IPS-NIHi7 (cell line): ENCODE measurements around the gene AZU1.
A peak's percentile ranks its signal among the peaks of the same experiment; 100 is the strongest.
"Not testable (repeated sequence)": the region's sequence is repeated elsewhere in the genome, so short reads cannot be mapped to it uniquely, and the experiment has no call there.

Experiments
- DNase-seq: peaks from one replicate; pipeline ENCODE4 v3.0.0; 2012; ENCODE audit warnings: mixed read lengths; ENCODE audit errors: extremely low spot score

AZU1 gene

GRCh38 chr19:872266-872951 is 44.8 kb downstream of the AZU1 start:
- peak; percentile 81 for DNase-seq

GRCh38 chr19:873084-873483 is 45.4 kb downstream of the AZU1 start:
- peak; percentile 67 for DNase-seq

- no peak for DNase-seq
These were observed 46.0 kb downstream of the AZU1 start for GRCh38 chr19:873561-874041.

- DNase-seq: no peak
These were observed 47.7 kb downstream of the AZU1 start for GRCh38 chr19:875265-875879.

GRCh38 chr19:876089-876488 is 48.5 kb downstream of the AZU1 start:
- DNase-seq: no peak

GRCh38 chr19:876780-877314 is 49.2 kb downstream of the AZU1 start:
- DNase-seq: no peak

GRCh38 chr19:877992-878660 is 50.5 kb downstream of the AZU1 start:
- DNase-seq: not testable (repeated sequence)

GRCh38 chr19:878751-879561 is 51.3 kb downstream of the AZU1 start:
- not testable (repeated sequence) for DNase-seq

- no peak for DNase-seq
These were observed 52.2 kb downstream of the AZU1 start for GRCh38 chr19:879711-880438.
